Calu3 (cell line): Measurements from ENCODE around the gene SLC25A13. TPM values are rescaled to one million over a fixed set of nuclear protein-coding genes. Genes with fewer than 3 reads are reported as not detected.

Experiments used
- BruUV-seq: library from RNA; stranded (reverse); fragments of 400-500 nt; replicated peaks from 2 replicates; lab custom pipeline; 2021; lab: Mats Ljungman, UMichigan
- CTCF ChIA-PET: fragments of 300-600 bp; sonication (Branson Sonifier 250); formaldehyde crosslinking; loops from one replicate; lab custom pipeline; 2022; ENCODE audit warnings: antibody characterized with exemption; lab: Charles Lee
- DNase-seq: peaks from one replicate; pipeline ENCODE4 v3.0.0; 2022
- H3K27ac Mint-ChIP-seq: one replicate; pipeline ENCODE4 v1.8.0; 2022; ENCODE audit warnings: mixed read lengths; ENCODE audit not compliant: unreplicated experiment
- H3K27me3 Mint-ChIP-seq: one replicate; pipeline ENCODE4 v1.8.0; 2022; ENCODE audit warnings: mixed read lengths; ENCODE audit not compliant: unreplicated experiment
- H3K36me3 Mint-ChIP-seq: one replicate; pipeline ENCODE4 v1.8.0; 2022; ENCODE audit warnings: mild to moderate bottlenecking, moderate library complexity, mixed read lengths; ENCODE audit not compliant: insufficient read depth, unreplicated experiment
- H3K4me1 Mint-ChIP-seq: one replicate; pipeline ENCODE4 v1.8.0; 2022; ENCODE audit warnings: mild to moderate bottlenecking, low read depth, mixed read lengths; ENCODE audit not compliant: unreplicated experiment
- H3K4me3 Mint-ChIP-seq: one replicate; pipeline ENCODE4 v1.8.0; 2022; ENCODE audit warnings: mild to moderate bottlenecking, low read depth, moderate library complexity, mixed read lengths; ENCODE audit not compliant: unreplicated experiment
- H3K9me3 Mint-ChIP-seq: one replicate; pipeline ENCODE4 v1.8.0; 2022; ENCODE audit warnings: low read depth, mixed read lengths; ENCODE audit not compliant: unreplicated experiment
- CTCF ChIP-seq: fragments of 200-600 bp; IDR thresholded peaks from one replicate; pipeline ENCODE4 v1.8.0; 2022; ENCODE audit warnings: antibody characterized with exemption; ENCODE audit not compliant: unreplicated experiment
- intact Hi-C: fragments of 100-400 bp; cut with micrococcal nuclease; formaldehyde crosslinking; loops from one replicate; pipeline ENCODE4 v1.10.0; 2022; ENCODE audit not compliant: unreplicated experiment
- total RNA-seq: library from RNA; stranded (reverse); gene quantifications from 2 replicates; pipeline ENCODE4 v1.2.3, GENCODE V29; 2022

SLC25A13 gene
- total RNA-seq, 1 experiment from 2014 or later: 18.1 TPM

- CTCF ChIA-PET: no interaction called here
- H3K27me3 Mint-ChIP-seq: no peaks in the 10 kb centered on the region
- no peaks in the 10 kb centered on the region for H3K9me3 Mint-ChIP-seq
- BruUV-seq: no TSS peak
- no peak overlapping the region for H3K4me3 Mint-ChIP-seq
- no peak for DNase-seq
- no peak for TF ChIP-seq CTCF
- H3K27ac Mint-ChIP-seq: no peak overlapping the region
- H3K4me1 Mint-ChIP-seq: peaks cover 30% of the 10 kb centered on the region
- peaks cover 11% of the 10 kb centered on the region for H3K36me3 Mint-ChIP-seq
- intact Hi-C loops: no loop called here
These were observed 82.7 kb downstream of the SLC25A13 start for GRCh38 chr7:96238976-96239766.

- intact Hi-C loops: no loop called here
- Mint-ChIP-seq H3K4me1 (peaks cover 30% of the 10 kb centered on the region), H3K27ac (no peak overlapping the region), H3K4me3 (no peak overlapping the region), H3K27me3 (no peaks in the 10 kb centered on the region), H3K36me3 (peaks cover 8% of the 10 kb centered on the region), H3K9me3 (no peaks in the 10 kb centered on the region)
- DNase-seq: no peak
- BruUV-seq: no TSS peak
- CTCF ChIA-PET: no interaction called here
- no peak for TF ChIP-seq CTCF
These were observed 83.4 kb downstream of the SLC25A13 start for GRCh38 chr7:96238474-96238873.

GRCh38 chr7:96237040-96237439 lies 84.9 kb downstream of the SLC25A13 start:
- no peaks in the 10 kb centered on the region for H3K27me3 Mint-ChIP-seq
- BruUV-seq: no TSS peak
- CTCF ChIA-PET: no interaction called here
- intact Hi-C loops: no loop called here
- peaks cover 5% of the 10 kb centered on the region for H3K36me3 Mint-ChIP-seq
- no peak for DNase-seq
- no peaks in the 10 kb centered on the region for H3K9me3 Mint-ChIP-seq
- H3K27ac Mint-ChIP-seq: peak overlapping the region; percentile 16
- no peak for TF ChIP-seq CTCF
- H3K4me1 Mint-ChIP-seq: peaks cover 40% of the 10 kb centered on the region
- H3K4me3 Mint-ChIP-seq: no peak overlapping the region

- BruUV-seq: no TSS peak
- H3K27me3 Mint-ChIP-seq: no peaks in the 10 kb centered on the region
- peak; percentile 27 for DNase-seq
- peaks cover 5% of the 10 kb centered on the region for H3K36me3 Mint-ChIP-seq
- CTCF ChIA-PET: interaction anchor here (0.5 kb wide), 1 partner anchor 47 kb away, joined by 5 read pairs; no protein-coding TSS in a partner anchor
- H3K27ac Mint-ChIP-seq: peak overlapping the region; percentile 66
- no peak for TF ChIP-seq CTCF
- H3K4me1 Mint-ChIP-seq: peaks cover 40% of the 10 kb centered on the region
- H3K4me3 Mint-ChIP-seq: no peak overlapping the region
- no peaks in the 10 kb centered on the region for H3K9me3 Mint-ChIP-seq
- intact Hi-C loops: no loop called here
These were observed 85.5 kb downstream of the SLC25A13 start for GRCh38 chr7:96236198-96237039.
